HepG2 (cell line): ENCODE measurements around the gene KCNAB2. TPM values are rescaled to one million over a fixed set of nuclear protein-coding genes. Genes with fewer than 3 reads are reported as not detected.
A peak's percentile ranks its signal among the peaks of the same experiment; 100 is the strongest.

Experiments
- ATAC-seq: fragments of 200-7000 bp; cut with Tn5 transposase; 3 replicates; pipeline ENCODE4 v1.9.1; 2020; ENCODE audit warnings: mild to moderate bottlenecking, moderate library complexity
- Bru-seq: library from RNA; stranded (reverse); fragments of 400-500 nt; gene quantifications from one replicate; lab custom pipeline; 2021; lab: Mats Ljungman, UMichigan
- BruChase-seq, 2 experiments: library from RNA; stranded (reverse); fragments of 400-500 nt; gene quantifications; one replicate each; lab custom pipeline; 2021; lab: Mats Ljungman, UMichigan
- BruUV-seq: library from RNA; stranded (reverse); fragments of 400-500 nt; replicated peaks from 2 replicates; lab custom pipeline; 2021; lab: Mats Ljungman, UMichigan
- CTCF ChIA-PET: fragments of 300-600 bp; formaldehyde crosslinking; extraction: SDS; loops from one replicate; lab custom pipeline; 2021; ENCODE audit warnings: low total read pairs, inconsistent platforms, low intra/inter-chr PET ratio; lab: Yijun Ruan, JAX
- POLR2A ChIA-PET: fragments of 350-600 bp; sonication (Branson Sonifier 250); formaldehyde crosslinking; loops from one replicate; lab custom pipeline; 2020; ENCODE audit warnings: antibody characterized with exemption, inconsistent platforms; lab: Yijun Ruan, JAX
- DNase-seq: peaks from one replicate; pipeline ENCODE4 v3.0.0-alpha.2; 2015; ENCODE audit warnings: low spot score
- FAIRE-seq: peaks from 3 replicates; lab custom pipeline; 2011; peaks lifted over from hg19 to GRCh38; lab: Jason Lieb, UNC
- H2AFZ ChIP-seq: one replicate; pipeline ENCODE4 v1.6.1; 2011; ENCODE audit warnings: low read length, inconsistent platforms
- H3K27ac ChIP-seq: fragments of 300-600 bp; 3 replicates; pipeline ENCODE4 v1.8.0; 2011; ENCODE audit warnings: mixed run types, mild to moderate bottlenecking, mixed read lengths, low read length, inconsistent platforms; ENCODE audit not compliant: insufficient read depth; ENCODE audit errors: extremely low read length
- H3K27me3 ChIP-seq, 2 experiments: fragments of 200-600 bp in 1 of 2; 2 replicates in 1 of 2; 3 replicates in 1 of 2; pipeline versions ENCODE4 v1.6.0 to v1.8.0; 2011; ENCODE audit warnings: low read length in 2 of 2, mild to moderate bottlenecking in 2 of 2, moderate library complexity in 2 of 2, inconsistent platforms in 1 of 2; ENCODE audit not compliant: insufficient read depth in 2 of 2, control insufficient read depth in 1 of 2
- H3K36me3 ChIP-seq, 2 experiments: fragments of 200-600 bp in 1 of 2; replicated peaks in 1 of 2; 2 replicates in 1 of 2; 3 replicates in 1 of 2; pipeline versions ENCODE4 v1.5.1 to v1.8.0; 2011; ENCODE audit warnings: low read length in 2 of 2, inconsistent platforms in 1 of 2; ENCODE audit not compliant: insufficient read depth in 2 of 2, control insufficient read depth in 1 of 2
- H3K4me1 ChIP-seq: 2 replicates; pipeline ENCODE4 v1.5.1; 2012; ENCODE audit warnings: low read length, inconsistent platforms; ENCODE audit not compliant: insufficient read depth
- H3K4me2 ChIP-seq: 2 replicates; pipeline ENCODE4 v1.6.0; 2011; ENCODE audit warnings: low read depth, low read length, inconsistent platforms
- H3K4me3 ChIP-seq, 3 experiments: fragments of 200-600 bp in 1 of 3; sonication (generic), shearing (Covaris generic) in 1 of 3; replicated peaks in 1 of 3; 2 replicates each; pipeline ENCODE4 v1.5.1; 2011 to 2016; ENCODE audit warnings: low read length in 3 of 3, inconsistent platforms in 2 of 3, low read depth in 2 of 3, mild to moderate bottlenecking in 2 of 3, control low read depth in 1 of 3, mixed read lengths in 1 of 3; ENCODE audit not compliant: insufficient read depth in 1 of 3
- H3K79me2 ChIP-seq: one replicate; pipeline ENCODE4 v1.6.1; 2011; ENCODE audit warnings: low read length, inconsistent platforms; ENCODE audit not compliant: insufficient read depth
- H3K9ac ChIP-seq: 2 replicates; pipeline ENCODE4 v1.6.0; 2011; ENCODE audit warnings: mild to moderate bottlenecking, low read depth, low read length, inconsistent platforms; ENCODE audit not compliant: insufficient read depth
- H3K9me3 ChIP-seq: 2 replicates; pipeline ENCODE4 v1.5.1; 2012; ENCODE audit warnings: mild to moderate bottlenecking, low read length
- H4K20me1 ChIP-seq: 2 replicates; pipeline ENCODE4 v1.6.0; 2011; ENCODE audit warnings: inconsistent platforms, mild to moderate bottlenecking, low read length, moderate library complexity; ENCODE audit not compliant: insufficient read depth
- BHLHE40 ChIP-seq: IDR thresholded peaks from 2 replicates; pipeline ENCODE4 v1.6.1; 2011; ENCODE audit warnings: low read length, improper control_type of control experiment
- CC2D1A ChIP-seq: sonication (generic); formaldehyde crosslinking; IDR thresholded peaks from 2 replicates; pipeline ENCODE4 v1.8.1; 2023; ENCODE audit warnings: mild to moderate bottlenecking, missing genetic modification reagents
- EP300 ChIP-seq, 3 experiments: sonication (generic) in 1 of 3; formaldehyde crosslinking in 1 of 3; IDR thresholded peaks; 2 replicates each; pipeline versions ENCODE4 v1.5.1 to v1.6.1; 2011 to 2020; ENCODE audit warnings: low read depth in 2 of 3, low read length in 2 of 3, borderline replicate concordance in 1 of 3, improper control_type of control experiment in 1 of 3, mild to moderate bottlenecking in 1 of 3, missing genetic modification reagents in 1 of 3, moderate library complexity in 1 of 3
- HDAC1 ChIP-seq: sonication (generic); formaldehyde crosslinking; IDR thresholded peaks from 2 replicates; pipeline ENCODE4 v1.5.1; 2020; ENCODE audit warnings: mild to moderate bottlenecking, missing genetic modification reagents
- HNF4A ChIP-seq: sonication (generic); formaldehyde crosslinking; IDR thresholded peaks from 2 replicates; pipeline ENCODE4 v1.4.0; 2020; ENCODE audit warnings: missing genetic modification reagents
- RXRA ChIP-seq: sonication (generic); formaldehyde crosslinking; IDR thresholded peaks from 2 replicates; pipeline ENCODE4 v1.5.1; 2020; ENCODE audit warnings: missing genetic modification reagents
- SALL1 ChIP-seq: sonication (generic); formaldehyde crosslinking; IDR thresholded peaks from 2 replicates; pipeline ENCODE4 v1.8.0; 2022; ENCODE audit warnings: mild to moderate bottlenecking, missing genetic modification reagents
- SOX13 ChIP-seq, 3 experiments: fragments of 450-650 bp in 1 of 3; sonication (generic) in 1 of 3; formaldehyde crosslinking in 1 of 3; IDR thresholded peaks in 2 of 3; conservative IDR thresholded peaks in 1 of 3; 2 replicates each; pipeline versions ENCODE4 v1.5.0 to v1.6.1; 2016 to 2020; ENCODE audit warnings: antibody characterized with exemption in 1 of 3, mild to moderate bottlenecking in 1 of 3, missing compliant biosample characterization in 1 of 3, missing genetic modification reagents in 1 of 3, moderate library complexity in 1 of 3
- THYN1 ChIP-seq: sonication (generic); formaldehyde crosslinking; IDR thresholded peaks from 2 replicates; pipeline ENCODE4 v1.8.1; 2023; ENCODE audit warnings: low read depth, mild to moderate bottlenecking, moderate library complexity, missing genetic modification reagents, borderline replicate concordance
- ZBTB1 ChIP-seq: sonication (generic); formaldehyde crosslinking; IDR thresholded peaks from 2 replicates; pipeline ENCODE4 v1.4.0; 2020; ENCODE audit warnings: missing genetic modification reagents, borderline replicate concordance
- ZBTB3 ChIP-seq: sonication (generic); formaldehyde crosslinking; IDR thresholded peaks from 2 replicates; pipeline ENCODE4 v1.4.0; 2020; ENCODE audit warnings: low read depth, mild to moderate bottlenecking, moderate library complexity, missing genetic modification reagents, borderline replicate concordance
- ZNF354B ChIP-seq: sonication (generic); formaldehyde crosslinking; IDR thresholded peaks from 2 replicates; pipeline ENCODE4 v1.8.0; 2022; ENCODE audit warnings: mild to moderate bottlenecking, missing genetic modification reagents
- ZSCAN22 ChIP-seq: sonication (generic); formaldehyde crosslinking; IDR thresholded peaks from 2 replicates; pipeline ENCODE4 v1.4.0; 2020; ENCODE audit warnings: mild to moderate bottlenecking, missing genetic modification reagents
- WGBS: methylation state at CpG from one replicate; pipeline ENCODE4 v1.1.6; 2017; ENCODE audit warnings: low lambda C conversion rate; 5-methylcytosine and 5-hydroxymethylcytosine counted together
- in situ Hi-C: cut with HindIII; loops from 2 replicates; pipeline ENCODE4 v1.10.0; 2017; ENCODE audit warnings: low pct_unique_long_range_greater_than_20kb; ENCODE audit not compliant: extremely low pct_ligation_motif_present
- intact Hi-C: fragments of 100-400 bp; cut with micrococcal nuclease; formaldehyde crosslinking; loops from one replicate; pipeline ENCODE4 v1.10.0; 2022; ENCODE audit not compliant: unreplicated experiment
- long read RNA-seq, 2 experiments: library from RNA in 1 of 2; library from polyadenylated mRNA in 1 of 2; stranded (forward) in 1 of 2; unstranded in 1 of 2; transcript quantifications; one replicate each; pipeline ENCODE4 v2.0.0, GENCODE V29; 2019 to 2022
- polyA minus RNA-seq, 3 experiments: library from RNA; depleted of rRNA, polyadenylated mRNA; stranded (reverse); fragments of >200 nt; gene quantifications; 2 replicates each; pipeline ENCODE4 v1.2.3, GENCODE V29; 2011; ENCODE audit warnings: low replicate concordance in 1 of 3
- polyA plus RNA-seq, 8 experiments: library from polyadenylated mRNA; depleted of rRNA in 3 of 8; stranded (reverse) in 7 of 8; unstranded in 1 of 8; fragments of >200 nt; fragmentation: Illumina TruSeq in 4 of 8; extraction: Trizol in 4 of 8; gene quantifications; 2 replicates each; pipeline versions ENCODE4 v1.2.1 to v1.2.3, GENCODE V29; 2011 to 2016; ENCODE audit warnings: low read depth in 4 of 8, missing spikeins in 1 of 8, mixed read lengths in 1 of 8; ENCODE audit not compliant: insufficient read depth in 1 of 8
- total RNA-seq, 5 experiments: library from RNA; depleted of rRNA; stranded (reverse); fragments of >200 nt; fragmentation: Illumina TruSeq; extraction: Trizol; gene quantifications; 2 replicates each; pipeline ENCODE4 v1.2.3, GENCODE V29; 2016; ENCODE audit warnings: low read depth in 1 of 5
- TF ChIP-seq, protein P1 (sequence below): sonication (generic); formaldehyde crosslinking; IDR thresholded peaks from 2 replicates; pipeline ENCODE4 v1.4.0; 2020; ENCODE audit warnings: mild to moderate bottlenecking, low read depth, missing genetic modification reagents
- TF ChIP-seq, protein P2 (sequence below): sonication (generic); formaldehyde crosslinking; IDR thresholded peaks from 2 replicates; pipeline ENCODE4 v1.8.0; 2022; ENCODE audit warnings: missing genetic modification reagents, mild to moderate bottlenecking, inconsistent platforms, borderline replicate concordance

KCNAB2 gene
- total RNA-seq (2016; rRNA removed; fragmentation: Illumina TruSeq; extraction: Trizol) (6.2 and 6.9 TPM in 2 replicates), polyA plus RNA-seq (2011; rRNA removed) (8.8 and 11.7 TPM in 2 replicates), polyA minus RNA-seq (2011; rRNA and poly(A)+ RNA removed; ENCODE audit: low replicate concordance) (7.0 and 40.0 TPM in 2 replicates), Bru-seq, nascent RNA (percentile 43 among the genes with signal in this experiment), BruChase-seq, experiment 1, labeled RNA remaining after a 6-hour chase (percentile 44 among the genes with signal in this experiment), BruChase-seq, experiment 2, labeled RNA remaining after a 2-hour chase (percentile 47 among the genes with signal in this experiment)
- total RNA-seq (2016; cell fraction: cytosol; rRNA removed; fragmentation: Illumina TruSeq; extraction: Trizol; ENCODE audit: low read depth): 2.4 and 4.5 TPM in 2 replicates
- 5.5 and 6.9 TPM in 2 replicates for total RNA-seq (2016; cell fraction: insoluble cytoplasmic fraction; rRNA removed; fragmentation: Illumina TruSeq; extraction: Trizol)
- 5.4 and 6.7 TPM in 2 replicates for total RNA-seq (2016; cell fraction: membrane; rRNA removed; fragmentation: Illumina TruSeq; extraction: Trizol)
- 4.9 and 5.4 TPM in 2 replicates for total RNA-seq (2016; cell fraction: nucleus; rRNA removed; fragmentation: Illumina TruSeq; extraction: Trizol)
- 6.5 and 7.2 TPM in 2 replicates for polyA plus RNA-seq (2011; cell fraction: cytosol; rRNA removed)
- 30.5 and 35.5 TPM in 2 replicates for polyA plus RNA-seq (2011; cell fraction: nucleus; rRNA removed)
- 6.4 and 8.3 TPM in 2 replicates for polyA plus RNA-seq (2012)
- polyA plus RNA-seq (2016; cell fraction: cytosol; fragmentation: Illumina TruSeq; extraction: Trizol; ENCODE audit: low read depth): 3.7 and 4.2 TPM in 2 replicates
- 5.7 and 8.4 TPM in 2 replicates for polyA plus RNA-seq (2016; cell fraction: insoluble cytoplasmic fraction; fragmentation: Illumina TruSeq; extraction: Trizol; ENCODE audit: low read depth)
- 4.3 and 4.4 TPM in 2 replicates for polyA plus RNA-seq (2016; cell fraction: membrane; fragmentation: Illumina TruSeq; extraction: Trizol; ENCODE audit: low read depth)
- polyA plus RNA-seq (2016; cell fraction: nucleus; fragmentation: Illumina TruSeq; extraction: Trizol; ENCODE audit: insufficient read depth, low read depth): 13.3 and 15.1 TPM in 2 replicates
- polyA minus RNA-seq (2011; cell fraction: cytosol; rRNA and poly(A)+ RNA removed): 5.6 and 6.2 TPM in 2 replicates
- 8.2 and 11.2 TPM in 2 replicates for polyA minus RNA-seq (2011; cell fraction: nucleus; rRNA and poly(A)+ RNA removed)
- long read RNA-seq, experiment 1, full-length matches to known transcripts: 1 of 3 reads
- long read RNA-seq, experiment 1, partial matches to known transcripts: 0 of 3 reads
- long read RNA-seq, experiment 1, other reads (novel, unspliced or antisense): 2 of 3 reads
- long read RNA-seq, experiment 2, full-length matches to known transcripts: 13 of 29 reads
- long read RNA-seq, experiment 2, partial matches to known transcripts: 12 of 29 reads
- long read RNA-seq, experiment 2, other reads (novel, unspliced or antisense): 4 of 29 reads

DNA sequence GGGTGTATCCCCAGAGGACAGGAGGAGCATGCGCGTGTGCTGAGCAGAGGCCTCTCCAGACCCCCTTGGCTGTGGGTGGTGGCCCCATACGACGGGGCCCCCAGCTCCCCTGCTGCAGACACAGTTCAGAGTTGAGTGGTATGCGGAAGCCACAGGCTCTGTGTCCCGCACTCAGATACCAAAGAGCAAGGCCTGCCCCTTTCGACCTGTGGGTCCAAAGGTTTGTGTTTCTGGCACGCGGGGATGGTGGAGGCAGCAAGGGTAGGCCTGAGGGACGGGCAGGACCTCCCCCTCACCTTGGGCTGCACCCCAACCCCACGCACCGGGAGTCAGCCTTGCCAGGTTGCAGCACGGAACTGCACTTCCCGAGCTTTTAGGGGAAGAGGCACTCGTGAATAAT, at the start of gene KCNAB2:
Gene KCNAB2 (plus strand): TSS at position 328 of the 400 bp plus-strand sequence. CDS start 5,649 bp downstream, outside the sequence.
- intact Hi-C loops (no loop called here), in situ Hi-C loops (no loop called here)
- FAIRE-seq (no peak), ATAC-seq (peak; percentile 72), DNase-seq (peak; percentile 48)
- H3K79me2 ChIP-seq: no peaks in the 10 kb centered on the region
- H3K4me2 ChIP-seq: peak within 1 kb of the TSS; percentile 67
- POLR2A ChIA-PET: interaction anchor here (0.9 kb wide), 1 partner anchor 20 kb away, joined by 3 read pairs; no protein-coding TSS in a partner anchor
- peak within 1 kb of the TSS in 1 of 3 experiments; percentile 39; a peak in 1 of 6 replicates for H3K4me3 ChIP-seq
- no TSS peak for BruUV-seq
- no peaks in the 10 kb centered on the region for H3K27me3 ChIP-seq
- H3K36me3 ChIP-seq: no peaks in the 10 kb centered on the region
- H3K4me1 ChIP-seq: peaks cover 21% of the 10 kb centered on the region
- H4K20me1 ChIP-seq: peaks cover 5% of the 10 kb centered on the region; the same call in 1 of the 2 replicates
- CTCF ChIA-PET: no interaction called here
- no peak within 1 kb of the TSS for H2AFZ ChIP-seq
- H3K9me3 ChIP-seq: no peaks in the 10 kb centered on the region
- WGBS: 13% methylated on average over 3 of the region's 15 CpGs
- H3K9ac ChIP-seq: no peak within 1 kb of the TSS
- H3K27ac ChIP-seq: no peak within 1 kb of the TSS
- TF ChIP-seq SALL1 (CRISPR knock-in tag) (peak; percentile 66), HNF4A (CRISPR knock-in tag) (peak; percentile 92), SOX13 (IDR thresholded peaks at IDR 0.05) (no peak), SOX13 (CRISPR knock-in tag; conservative IDR thresholded peaks at IDR 0.05 in 1 of 2, IDR thresholded peaks at IDR 0.05 in 1 of 2) (0 out of 4 replicates have a peak, but pooled peaks of 1 of the 2 experiments have one; percentile 13), EP300 (IDR thresholded peaks at IDR 0.05; ENCODE audit: low read depth in 2 of 2, low read length in 2 of 2) (peak in 1 of 2 experiments; percentile 18; a peak in 1 of 4 replicates), EP300 (CRISPR knock-in tag; IDR thresholded peaks at IDR 0.05; ENCODE audit: borderline replicate concordance) (no peak), RXRA (CRISPR knock-in tag) (peak; percentile 21; the same call in 1 of the 2 replicates), ZSCAN22 (CRISPR knock-in tag) (no peak), HDAC1 (CRISPR knock-in tag) (peak; percentile 72), CC2D1A (no peak), THYN1 (CRISPR knock-in tag) (no peak), ZNF354B (CRISPR knock-in tag) (no peak), BHLHE40 (peak; percentile 71), ZBTB1 (CRISPR knock-in tag) (no peak), ZBTB3 (CRISPR knock-in tag) (no peak)
- TF ChIP-seq, protein P1, sequence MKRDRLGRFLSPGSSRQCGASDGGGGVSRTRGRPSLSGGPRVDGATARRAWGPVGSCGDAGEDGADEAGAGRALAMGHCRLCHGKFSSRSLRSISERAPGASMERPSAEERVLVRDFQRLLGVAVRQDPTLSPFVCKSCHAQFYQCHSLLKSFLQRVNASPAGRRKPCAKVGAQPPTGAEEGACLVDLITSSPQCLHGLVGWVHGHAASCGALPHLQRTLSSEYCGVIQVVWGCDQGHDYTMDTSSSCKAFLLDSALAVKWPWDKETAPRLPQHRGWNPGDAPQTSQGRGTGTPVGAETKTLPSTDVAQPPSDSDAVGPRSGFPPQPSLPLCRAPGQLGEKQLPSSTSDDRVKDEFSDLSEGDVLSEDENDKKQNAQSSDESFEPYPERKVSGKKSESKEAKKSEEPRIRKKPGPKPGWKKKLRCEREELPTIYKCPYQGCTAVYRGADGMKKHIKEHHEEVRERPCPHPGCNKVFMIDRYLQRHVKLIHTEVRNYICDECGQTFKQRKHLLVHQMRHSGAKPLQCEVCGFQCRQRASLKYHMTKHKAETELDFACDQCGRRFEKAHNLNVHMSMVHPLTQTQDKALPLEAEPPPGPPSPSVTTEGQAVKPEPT: no peak
- TF ChIP-seq, protein P2, sequence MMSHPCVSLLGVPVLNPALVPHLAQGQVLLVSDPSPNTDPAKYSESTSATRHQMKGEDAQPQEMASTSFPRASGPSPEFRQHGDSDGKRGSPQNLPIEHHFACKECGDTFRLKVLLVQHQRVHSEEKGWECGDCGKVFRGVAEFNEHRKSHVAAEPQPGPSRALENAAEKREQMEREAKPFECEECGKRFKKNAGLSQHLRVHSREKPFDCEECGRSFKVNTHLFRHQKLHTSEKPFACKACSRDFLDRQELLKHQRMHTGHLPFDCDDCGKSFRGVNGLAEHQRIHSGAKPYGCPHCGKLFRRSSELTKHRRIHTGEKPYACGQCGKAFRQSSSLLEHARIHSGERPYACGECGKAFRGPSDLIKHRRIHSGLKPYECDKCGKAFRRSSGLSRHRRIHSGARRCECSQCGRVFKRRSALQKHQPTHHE: no peak
